GM19372 (cell line): Measurements from ENCODE around the gene STAC2.

Source experiments
- ATAC-seq: cut with Tn5 transposase; IDR thresholded peaks from one replicate; pipeline ENCODE4 v1.9.1; 2021; ENCODE audit warnings: mild to moderate bottlenecking, low read depth, moderate library complexity; ENCODE audit not compliant: unreplicated experiment

Gene STAC2

DNA sequence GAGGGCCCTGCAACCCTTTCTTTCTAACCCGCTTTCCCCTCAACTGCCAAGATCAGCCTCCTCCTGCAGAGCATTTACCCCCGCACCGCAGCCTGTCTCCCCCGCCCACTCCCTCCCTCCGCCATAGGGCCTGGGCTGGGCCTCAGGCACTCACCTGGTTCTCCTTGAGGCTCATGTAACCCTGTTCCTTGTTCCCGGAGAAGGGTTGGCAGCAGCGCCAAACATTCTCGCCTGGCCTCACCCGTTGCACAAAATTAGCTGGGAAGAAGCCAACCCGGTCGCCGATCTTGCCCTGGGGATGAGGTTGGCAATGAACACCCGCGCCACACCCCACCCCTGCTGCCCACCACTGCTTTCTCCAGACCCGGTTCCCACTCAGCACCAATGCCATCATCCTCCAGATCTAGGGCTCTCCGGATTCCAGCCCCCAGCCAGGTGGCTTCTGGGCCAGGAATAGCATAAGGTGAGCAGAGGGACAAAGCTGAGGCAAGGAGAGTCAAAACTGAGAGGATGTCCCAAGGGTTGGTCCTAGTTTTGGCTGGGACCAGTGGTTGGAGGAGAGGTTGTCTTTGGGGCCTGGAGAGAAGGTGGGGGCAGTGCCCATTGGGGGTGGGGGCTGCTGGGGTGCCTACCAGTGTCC lies 12.8 kb downstream of the STAC2 start:
- ATAC-seq = no peak

DNA sequence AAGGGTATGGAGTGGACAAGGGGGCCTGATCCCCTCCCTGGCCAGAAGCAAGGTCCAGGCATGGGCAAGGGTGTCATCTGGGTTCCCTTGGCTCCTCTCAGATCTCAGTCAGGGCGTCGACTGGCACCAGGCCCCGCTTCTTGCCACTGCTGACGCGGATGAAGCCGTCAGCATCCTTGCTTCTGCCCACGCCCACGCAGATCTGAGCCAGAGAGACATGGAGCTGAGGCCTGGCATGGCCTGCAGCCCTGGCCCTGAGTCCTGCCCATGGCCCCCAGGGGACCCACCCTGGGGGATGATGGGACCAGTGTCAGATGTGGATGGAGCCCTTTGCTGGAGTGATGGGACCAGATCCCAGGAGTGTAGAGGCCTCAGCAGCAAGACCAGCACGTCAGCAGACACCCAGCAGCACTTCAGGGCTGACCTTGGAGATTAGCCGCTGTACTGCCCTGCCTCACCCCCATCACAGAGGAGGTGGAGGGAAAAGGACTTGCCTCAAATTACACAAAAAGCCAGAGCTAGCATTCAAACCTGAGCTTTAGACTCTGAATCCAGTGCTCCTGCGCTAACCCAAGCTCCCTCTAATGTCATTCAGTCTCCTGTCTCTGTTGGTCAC lies 13.4 kb downstream of the STAC2 start:
- ATAC-seq = no peak

- ATAC-seq = no peak
Observed at GRCh38 chr17:39210093-39210434, 15.7 kb downstream of the STAC2 start.

DNA sequence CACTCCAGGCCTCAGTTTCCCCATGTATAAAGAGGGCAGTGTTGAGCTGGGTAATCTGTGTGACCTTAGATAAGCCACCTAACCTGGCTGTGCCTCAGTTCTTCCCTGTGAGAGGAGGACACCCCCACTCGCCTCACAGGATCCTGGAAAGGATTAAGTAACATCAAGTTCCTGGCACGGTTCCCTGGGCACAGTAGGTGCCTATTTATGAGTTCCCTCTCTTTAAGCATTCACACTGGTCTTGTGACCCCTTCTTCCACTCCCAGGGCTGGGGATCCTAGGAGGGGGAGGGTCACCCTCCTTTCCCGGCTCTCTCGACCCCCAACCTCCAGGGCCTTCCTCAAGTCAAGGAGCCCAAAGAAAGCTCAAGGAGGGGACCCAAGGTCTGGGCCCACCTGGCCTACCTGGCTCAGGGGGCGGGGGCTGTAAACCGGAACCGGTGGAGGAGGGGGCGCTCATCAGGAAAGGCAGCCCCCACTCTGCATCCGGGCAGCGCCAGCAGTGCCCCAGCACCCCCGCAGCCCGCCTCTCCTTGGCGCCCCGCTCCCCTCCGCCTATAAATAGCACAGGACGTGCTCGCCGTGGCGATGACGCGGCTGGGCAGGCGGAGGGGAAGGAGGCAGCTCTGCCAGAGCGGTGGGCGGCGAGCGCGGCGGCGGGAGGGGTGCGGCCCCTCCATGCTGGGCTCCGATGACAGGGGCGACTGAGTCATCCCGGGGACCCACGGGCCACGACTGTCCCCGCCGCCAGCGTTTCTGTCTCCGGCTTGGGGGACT lies 16.2 kb downstream of the STAC2 start:
- ATAC-seq = no peak

- no peak for ATAC-seq
Observed at GRCh38 chr17:39208893-39209292, 16.9 kb downstream of the STAC2 start.

DNA sequence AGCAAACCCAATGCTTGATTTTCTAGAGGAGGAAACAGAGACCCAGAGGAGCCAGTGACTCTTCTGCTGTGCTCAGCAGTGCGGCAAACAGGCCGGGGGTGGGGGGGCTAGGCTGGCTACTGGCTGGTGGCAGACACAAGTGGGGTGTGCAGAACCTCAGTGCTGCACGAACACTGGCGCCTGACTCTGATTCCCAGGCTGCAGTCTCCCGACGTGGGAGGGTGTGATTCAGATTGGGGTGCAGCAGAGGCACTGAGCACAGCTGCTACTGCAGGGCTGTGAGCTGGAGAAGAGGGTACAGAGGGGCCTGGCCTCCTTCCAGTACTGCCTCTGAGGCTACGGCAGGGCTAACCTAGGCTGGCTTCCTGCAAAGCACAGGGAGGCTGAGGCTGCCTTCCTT lies 17.6 kb downstream of the STAC2 start:
- ATAC-seq = no peak

DNA sequence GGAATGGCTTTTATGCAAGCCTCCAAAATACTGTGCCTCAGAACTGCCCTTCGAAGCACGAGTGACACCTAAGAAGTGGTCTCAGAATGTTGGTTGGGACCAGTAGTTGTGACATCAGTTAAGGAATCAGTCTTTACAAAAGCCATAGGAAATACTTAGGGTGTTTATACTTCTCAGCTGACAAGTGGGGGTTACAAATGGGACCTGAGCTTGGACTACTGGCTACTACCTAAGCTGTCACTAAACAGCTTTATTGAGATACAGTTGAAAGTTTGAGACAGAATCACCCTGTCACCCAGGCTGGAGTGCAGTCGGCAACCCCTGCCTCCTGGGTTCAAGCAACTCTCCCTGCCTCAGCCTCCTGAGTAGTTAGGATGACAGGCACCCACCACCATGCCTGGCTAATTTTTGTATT lies 20.6 kb downstream of the STAC2 start:
- ATAC-seq = no peak

DNA sequence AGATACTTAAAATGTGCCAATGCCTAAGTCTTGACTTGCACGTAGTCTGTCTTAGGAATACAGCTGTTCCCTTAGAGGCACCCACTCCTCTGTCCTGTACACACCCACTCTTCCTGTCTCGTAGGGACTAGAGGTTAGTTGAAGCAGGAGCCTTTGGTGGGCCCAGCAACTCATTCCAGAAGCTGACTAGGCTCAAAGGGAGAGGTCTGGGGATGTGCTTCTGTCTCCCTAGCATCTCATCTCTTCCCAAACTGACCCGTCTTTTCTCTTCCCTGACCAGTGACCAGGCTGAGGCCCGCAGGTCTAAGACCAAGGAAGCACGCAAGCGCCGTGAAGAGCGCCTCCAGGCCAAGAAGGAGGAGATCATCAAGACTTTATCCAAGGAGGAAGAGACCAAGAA lies 21.5 kb downstream of the STAC2 start:
- no peak for ATAC-seq

GRCh38 chr17:39200957-39201510 lies 24.7 kb downstream of the STAC2 start:
- no peak for ATAC-seq

DNA sequence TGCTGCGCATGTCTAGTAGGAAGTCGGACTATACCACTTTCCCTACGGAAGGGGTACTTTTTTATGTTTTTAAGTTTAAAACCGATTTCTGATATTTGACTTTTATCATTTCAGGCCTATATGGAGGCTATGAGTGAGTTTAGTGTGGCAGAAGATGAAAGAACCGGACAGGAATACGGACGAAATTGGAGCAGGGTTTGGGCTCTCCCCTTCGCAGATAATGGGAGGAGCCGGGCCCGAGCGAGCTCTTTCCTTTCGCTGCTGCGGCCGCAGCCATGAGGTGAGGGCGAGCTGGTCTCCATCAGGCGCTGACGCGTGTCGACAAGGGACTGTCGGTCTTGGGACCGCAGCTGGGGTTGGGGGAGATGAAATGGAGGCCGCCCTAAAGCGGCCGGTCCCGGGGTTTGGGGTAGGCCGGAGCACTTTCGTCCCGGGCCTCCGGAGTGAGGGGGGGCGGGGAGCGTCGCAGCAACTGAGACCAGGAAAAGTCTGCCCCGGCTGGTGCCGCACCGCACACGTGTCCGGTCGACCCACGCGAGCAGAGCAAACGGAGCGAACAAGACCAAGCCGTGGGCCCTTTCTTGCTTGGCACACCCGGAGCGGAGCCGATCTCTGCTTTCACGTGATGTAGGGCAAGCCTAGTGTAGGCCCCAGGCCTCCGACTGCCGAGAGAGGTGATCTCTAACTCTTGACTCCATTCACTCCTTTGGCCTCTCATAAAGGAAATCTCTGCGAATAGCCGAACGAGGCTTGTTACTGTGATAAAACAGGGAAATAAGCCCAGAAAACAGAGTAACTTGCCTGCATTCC lies 25.5 kb downstream of the STAC2 start, which contains the start of gene RPL19:
Gene RPL19, plus strand, starts transcription at position 214 of the 810 bp plus-strand sequence. Its CDS starts 62 bp downstream, at position 276.
- peak; percentile 56 for ATAC-seq

DNA sequence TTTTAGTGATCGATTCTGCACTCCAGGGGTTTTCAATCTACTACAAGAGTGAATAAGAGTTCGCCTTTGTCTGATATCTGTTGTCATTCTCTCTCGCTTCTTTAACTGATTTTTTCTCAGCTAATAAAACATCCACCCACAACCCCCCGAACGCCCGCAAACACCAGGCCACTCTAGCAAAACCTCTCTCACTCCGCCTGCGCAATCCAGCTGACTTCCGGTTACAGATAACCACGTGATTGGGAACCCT lies 26.0 kb downstream of the STAC2 start:
- ATAC-seq = peak; percentile 56

DNA sequence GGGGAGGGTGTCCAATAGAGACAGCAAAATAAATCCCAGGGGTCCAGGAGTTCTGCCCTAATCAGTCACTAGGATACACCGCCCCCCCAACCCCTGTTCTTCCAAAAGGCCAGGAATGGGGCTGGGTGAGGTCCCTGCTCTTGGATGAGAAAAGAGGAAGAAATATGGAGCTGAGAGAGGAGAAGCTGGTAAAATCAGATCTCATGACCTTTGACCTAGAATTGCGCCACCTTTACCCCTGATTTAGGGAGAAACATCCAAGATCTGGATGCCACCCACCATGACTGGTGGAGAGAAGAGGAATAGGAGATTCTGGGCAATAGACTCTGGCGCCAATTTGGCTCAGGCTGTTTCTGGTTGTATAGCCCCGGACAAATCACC lies 27.6 kb downstream of the STAC2 start:
- no peak for ATAC-seq

DNA sequence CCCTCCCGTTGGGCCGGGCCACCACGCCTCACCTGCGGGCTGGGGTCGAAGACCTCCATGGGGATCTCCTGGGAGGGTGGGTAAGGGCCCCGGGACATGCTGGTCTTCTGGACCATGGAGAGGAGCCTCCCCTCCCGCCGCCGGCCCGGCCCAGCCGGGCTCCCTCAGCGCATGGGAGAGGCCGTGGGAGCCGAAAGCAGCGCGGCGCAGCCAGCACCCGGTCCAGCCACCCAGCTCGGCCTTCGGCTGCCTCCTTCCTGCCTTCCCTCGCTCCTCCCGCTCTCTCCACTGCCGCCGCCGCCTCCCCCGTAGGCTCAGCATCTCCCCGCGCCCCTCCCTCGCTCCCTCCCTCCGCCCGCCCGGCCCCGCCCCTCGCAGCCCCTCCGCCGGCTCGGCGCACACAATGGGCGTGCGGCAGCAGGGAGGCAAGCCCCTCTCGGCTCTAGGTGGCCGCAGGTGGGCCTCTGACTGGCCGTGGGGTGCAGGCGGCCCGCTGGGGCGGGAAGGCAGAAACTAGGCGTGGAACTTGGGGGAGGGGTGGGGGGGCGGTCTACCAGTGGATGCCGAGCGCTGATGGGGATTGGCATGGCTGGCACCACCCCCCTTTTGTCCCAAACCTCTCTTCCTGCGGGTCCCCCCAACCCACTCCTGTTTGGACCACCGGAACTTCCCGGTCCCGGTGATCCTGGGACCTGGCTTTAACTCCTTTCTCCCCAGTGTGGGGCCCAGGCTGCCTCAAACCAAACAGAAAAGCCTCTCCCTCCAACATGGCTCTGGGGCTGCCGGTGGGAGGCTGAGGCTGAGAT lies 28.2 kb downstream of the STAC2 start, which contains the start of gene CACNB1:
Gene CACNB1, minus strand, starts transcription at position 290 of the 806 bp plus-strand sequence. Its CDS starts 174 bp downstream, at position 116.
- ATAC-seq = no peak

DNA sequence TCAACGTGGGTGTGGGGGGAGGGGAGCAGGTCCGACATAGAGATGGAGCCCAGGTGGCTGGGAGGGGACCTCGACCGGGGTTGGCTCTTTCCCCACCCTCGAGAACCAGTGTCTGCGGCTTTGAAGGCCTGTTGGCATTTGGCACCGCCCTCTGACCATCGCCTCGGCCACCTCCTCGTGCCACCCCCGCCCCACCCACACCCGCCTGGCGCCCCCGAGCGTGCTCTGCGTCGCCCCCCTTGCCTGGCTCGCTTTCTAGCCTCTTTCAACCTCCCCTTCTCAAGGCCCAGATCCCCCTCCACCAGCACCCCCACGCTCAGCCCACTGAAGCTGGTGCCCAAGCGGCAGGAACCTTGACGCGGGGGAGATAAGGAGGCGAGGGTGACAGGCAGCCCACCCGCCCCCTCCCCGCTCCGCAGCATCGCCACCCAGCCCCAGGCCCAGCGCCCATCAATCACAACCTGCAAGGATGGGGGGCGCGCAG lies 28.9 kb downstream of the STAC2 start:
- ATAC-seq = no peak

DNA sequence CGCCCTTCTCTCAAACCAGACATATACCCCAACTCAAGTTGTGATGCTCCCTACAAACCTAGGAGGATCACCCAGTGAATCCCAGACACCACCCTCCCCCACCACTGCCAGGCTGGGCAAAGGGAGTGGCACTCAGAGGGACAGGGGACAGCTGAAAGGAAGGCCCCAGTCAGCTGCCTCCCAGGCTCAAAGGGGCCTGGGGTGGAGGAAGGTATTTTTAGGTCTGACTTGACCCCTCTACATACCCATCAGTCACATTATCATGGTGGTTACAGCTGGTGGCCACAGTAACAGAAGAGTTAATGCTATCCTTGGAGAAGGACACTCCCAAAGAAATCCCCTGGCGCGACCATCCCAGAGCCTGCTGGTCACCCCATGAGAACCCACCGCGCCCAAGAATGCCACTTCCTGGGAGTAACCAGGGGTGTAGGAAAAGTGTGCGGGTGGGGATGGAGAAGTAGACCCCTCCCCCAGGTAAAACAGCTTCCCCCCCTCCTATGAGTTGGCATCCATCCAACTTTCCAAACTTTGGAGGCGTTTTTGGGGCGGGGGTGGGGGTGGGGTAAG lies 29.4 kb downstream of the STAC2 start:
- no peak for ATAC-seq

- ATAC-seq = no peak
Observed at GRCh38 chr17:39195568-39196160, 30.1 kb downstream of the STAC2 start.

- no peak for ATAC-seq
Observed at GRCh38 chr17:39194985-39195524, 30.7 kb downstream of the STAC2 start.

DNA sequence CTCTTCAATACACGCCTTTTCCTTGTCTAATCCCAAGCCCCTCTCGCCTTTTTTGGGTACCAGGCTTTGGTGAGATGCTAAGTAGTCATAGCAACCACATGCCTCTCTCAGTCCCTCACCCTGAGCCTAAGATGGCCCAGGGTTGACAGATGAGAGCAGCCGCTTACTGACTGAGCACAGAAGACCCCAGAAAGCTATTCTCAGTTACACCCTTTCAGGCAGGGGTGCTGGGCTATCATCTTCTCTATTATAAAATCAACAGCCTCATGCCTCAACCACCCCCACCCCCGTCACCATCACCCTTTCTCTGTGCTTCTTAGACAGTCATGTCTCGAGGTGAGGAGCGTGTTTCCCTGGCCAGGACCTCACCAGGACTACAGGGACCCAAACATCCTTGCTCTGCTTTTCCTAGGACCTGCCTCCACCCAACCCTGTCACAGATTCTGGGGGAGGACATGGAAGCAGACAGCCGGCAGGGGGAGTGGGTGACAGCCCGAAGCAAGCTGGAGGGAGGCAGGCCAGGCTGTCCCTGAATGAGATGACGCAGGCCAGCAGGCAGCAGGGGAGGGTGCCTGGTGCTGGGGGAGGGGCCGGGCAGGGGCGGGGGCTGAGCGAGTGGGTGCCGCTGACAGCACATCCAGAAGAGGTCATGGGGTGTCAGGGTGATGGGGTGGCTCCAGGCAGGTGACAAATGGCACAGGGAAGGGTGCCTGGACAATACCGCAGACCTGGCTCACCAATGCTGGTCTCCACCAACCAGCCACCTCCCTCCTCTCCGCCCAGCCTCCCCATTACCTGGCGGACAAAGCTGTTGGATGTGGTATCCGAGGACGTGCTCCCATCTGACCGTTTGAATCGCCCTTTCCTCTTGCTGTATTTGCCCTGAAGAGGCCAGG lies 31.4 kb downstream of the STAC2 start:
- ATAC-seq = no peak
